Cardiac muscle cell (in vitro differentiated cells and primary cell): Measurements from ENCODE around the gene EDDM3A. TPM values are rescaled to one million over a fixed set of nuclear protein-coding genes. Genes with fewer than 3 reads are reported as not detected.
"Not testable (repeated sequence)": the region's sequence is repeated elsewhere in the genome, so short reads cannot be mapped to it uniquely, and the experiment has no call there.

Experiments
- DNase-seq, 2 donors: peaks; one replicate each; pipeline versions ENCODE4 v3.0.0 to v3.0.0-alpha.2; 2010 to 2017; ENCODE audit warnings: low read depth in 1 of 2, low spot score in 1 of 2
- H3K27ac ChIP-seq: fragments of 200-600 bp; sonication (generic); 2 replicates; pipeline ENCODE4 v1.5.1; 2016
- H3K27me3 ChIP-seq: fragments of 200-600 bp; sonication (generic); 2 replicates; pipeline ENCODE4 v1.6.0; 2016; ENCODE audit warnings: control low read depth
- H3K36me3 ChIP-seq: fragments of 200-600 bp; sonication (generic); 2 replicates; pipeline ENCODE4 v1.5.1; 2016; ENCODE audit warnings: control low read depth
- H3K4me1 ChIP-seq: fragments of 200-600 bp; sonication (generic); 2 replicates; pipeline ENCODE4 v1.8.1; 2017; ENCODE audit warnings: low read depth, mild to moderate bottlenecking, mixed run types
- H3K4me3 ChIP-seq: fragments of 200-600 bp; sonication (generic); 2 replicates; pipeline ENCODE4 v1.5.1; 2016; ENCODE audit warnings: mild to moderate bottlenecking
- H3K9me3 ChIP-seq: fragments of 200-600 bp; sonication (generic); 2 replicates; pipeline ENCODE4 v1.5.1; 2017; ENCODE audit warnings: low read depth, mild to moderate bottlenecking, control low read depth
- polyA plus RNA-seq: library from polyadenylated mRNA; unstranded; fragments of >200 nt; fragmentation: Nextera tagmentation; extraction: Ambion mirVana; gene quantifications from 2 replicates; pipeline ENCODE4 v1.2.1, GENCODE V29; 2016
- total RNA-seq: library from RNA; depleted of rRNA; stranded (reverse); fragments of >200 nt; gene quantifications from 2 replicates; pipeline ENCODE4 v1.2.3, GENCODE V29; 2016
- TF ChIP-seq, protein P1 (sequence below): IDR thresholded peaks from 2 replicates; pipeline ENCODE4 v1.5.1; 2012; ENCODE audit warnings: low read depth, mild to moderate bottlenecking, low read length

Gene EDDM3A
- total and polyA plus RNA-seq, 2 experiments from 2014 or later: 0.15 TPM; not detected in 1

DNA sequence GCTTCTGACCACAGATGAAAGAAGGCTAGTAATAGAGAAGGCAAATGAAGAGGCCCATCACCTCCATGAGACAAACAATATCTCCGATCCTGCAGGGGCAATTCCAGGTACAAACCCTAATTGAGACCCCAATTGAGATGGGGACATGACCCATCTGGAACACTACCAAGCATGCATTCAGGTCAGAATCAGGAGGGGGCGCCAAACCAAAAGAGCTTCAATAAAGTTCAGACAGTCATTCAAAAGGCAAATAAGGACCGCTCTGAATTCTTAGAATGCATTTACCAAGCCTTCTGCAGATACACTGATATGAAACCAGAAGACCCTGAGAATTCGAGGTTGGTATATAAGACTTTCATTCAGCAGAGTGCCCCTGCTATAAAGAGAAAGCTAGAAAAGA lies 12.3 kb downstream of the EDDM3A start:
- Histone ChIP-seq H3K27me3 (no peaks in the 10 kb centered on the region), H3K9me3 (no peaks in the 10 kb centered on the region)
- peak in 1 of 2 donors; percentile 21 for DNase-seq

DNA sequence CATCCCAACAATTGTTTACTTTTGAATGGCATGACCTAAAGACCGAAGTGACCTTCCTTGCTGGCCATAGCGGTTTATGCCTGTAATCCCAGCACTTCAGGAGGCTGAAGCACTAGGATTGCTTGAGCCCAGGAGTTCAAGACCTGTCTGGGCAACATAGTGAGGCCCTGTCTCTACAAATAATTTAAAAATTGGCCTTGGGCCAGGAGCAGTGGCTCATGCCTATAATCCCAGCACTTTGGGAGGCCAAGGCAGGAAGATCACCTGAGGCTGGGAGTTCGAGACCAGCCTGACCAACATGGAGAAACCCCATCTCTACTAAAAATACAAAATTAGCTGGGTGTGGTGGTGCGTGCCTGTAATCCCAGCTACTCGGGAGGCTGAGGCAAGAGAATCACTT lies 13.8 kb downstream of the EDDM3A start:
- H3K36me3 ChIP-seq, H3K27me3 ChIP-seq, H3K9me3 ChIP-seq, H3K27ac ChIP-seq, DNase-seq, H3K4me1 ChIP-seq, H3K4me3 ChIP-seq: not testable (repeated sequence)

More for the DNA sequence above, 12.3 kb downstream of the EDDM3A start:
- H3K27ac ChIP-seq: no peak overlapping the region
- no peak overlapping the region for H3K4me3 ChIP-seq
- TF ChIP-seq, protein P1, sequence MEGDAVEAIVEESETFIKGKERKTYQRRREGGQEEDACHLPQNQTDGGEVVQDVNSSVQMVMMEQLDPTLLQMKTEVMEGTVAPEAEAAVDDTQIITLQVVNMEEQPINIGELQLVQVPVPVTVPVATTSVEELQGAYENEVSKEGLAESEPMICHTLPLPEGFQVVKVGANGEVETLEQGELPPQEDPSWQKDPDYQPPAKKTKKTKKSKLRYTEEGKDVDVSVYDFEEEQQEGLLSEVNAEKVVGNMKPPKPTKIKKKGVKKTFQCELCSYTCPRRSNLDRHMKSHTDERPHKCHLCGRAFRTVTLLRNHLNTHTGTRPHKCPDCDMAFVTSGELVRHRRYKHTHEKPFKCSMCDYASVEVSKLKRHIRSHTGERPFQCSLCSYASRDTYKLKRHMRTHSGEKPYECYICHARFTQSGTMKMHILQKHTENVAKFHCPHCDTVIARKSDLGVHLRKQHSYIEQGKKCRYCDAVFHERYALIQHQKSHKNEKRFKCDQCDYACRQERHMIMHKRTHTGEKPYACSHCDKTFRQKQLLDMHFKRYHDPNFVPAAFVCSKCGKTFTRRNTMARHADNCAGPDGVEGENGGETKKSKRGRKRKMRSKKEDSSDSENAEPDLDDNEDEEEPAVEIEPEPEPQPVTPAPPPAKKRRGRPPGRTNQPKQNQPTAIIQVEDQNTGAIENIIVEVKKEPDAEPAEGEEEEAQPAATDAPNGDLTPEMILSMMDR: no peak
- no peaks in the 10 kb centered on the region for H3K36me3 ChIP-seq
- no peaks in the 10 kb centered on the region for H3K4me1 ChIP-seq

DNA sequence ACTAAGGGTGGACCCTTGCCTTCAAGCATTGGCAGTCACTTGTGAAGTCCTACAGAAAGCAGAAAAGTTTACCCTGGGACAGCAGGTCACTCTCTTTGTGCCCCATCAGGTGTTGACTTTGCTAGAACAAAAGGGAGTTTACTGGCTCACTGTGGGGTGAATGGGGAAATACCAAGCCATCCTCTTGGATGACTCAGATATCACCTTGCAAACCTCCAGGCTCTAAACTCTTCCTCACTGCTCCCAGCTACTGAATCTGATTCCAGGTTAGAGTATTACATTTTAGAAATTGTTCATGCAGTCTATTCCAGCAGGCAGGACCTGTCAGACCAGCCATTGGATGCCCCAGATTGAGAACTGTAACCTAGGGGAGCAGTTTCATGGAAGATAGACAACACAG lies 15.3 kb downstream of the EDDM3A start:
- peaks cover 5% of the 10 kb centered on the region for H3K4me1 ChIP-seq

DNA sequence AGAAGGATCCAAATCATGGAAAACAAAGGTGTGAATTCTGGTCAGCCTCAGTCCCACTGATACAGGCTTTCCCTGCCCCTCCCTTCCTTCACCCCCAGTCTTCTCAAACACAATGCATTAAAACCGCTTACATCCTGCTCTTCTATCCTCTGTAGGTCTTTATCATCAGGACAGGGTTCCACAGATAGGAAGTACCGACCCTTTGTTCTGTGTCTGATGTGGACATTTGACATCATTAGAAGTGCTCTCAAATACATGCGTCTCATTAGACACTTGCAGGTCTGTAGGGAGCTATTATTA lies 22.9 kb downstream of the EDDM3A start:
- Histone ChIP-seq H3K27ac (peak overlapping the region; percentile 67), H3K36me3 (no peaks in the 10 kb centered on the region), H3K4me3 (no peak overlapping the region), H3K9me3 (no peaks in the 10 kb centered on the region), H3K27me3 (no peaks in the 10 kb centered on the region), H3K4me1 (peaks cover 36% of the 10 kb centered on the region)
- TF ChIP-seq, protein P1: no peak
- DNase-seq: no peak

More for the DNA sequence above, 15.3 kb downstream of the EDDM3A start:
- no peaks in the 10 kb centered on the region for H3K27me3 ChIP-seq
- no peak overlapping the region for H3K4me3 ChIP-seq
- no peak overlapping the region for H3K27ac ChIP-seq
- H3K9me3 ChIP-seq: no peaks in the 10 kb centered on the region
- H3K36me3 ChIP-seq: no peaks in the 10 kb centered on the region
- no peak for DNase-seq
- TF ChIP-seq, protein P1: no peak

DNA sequence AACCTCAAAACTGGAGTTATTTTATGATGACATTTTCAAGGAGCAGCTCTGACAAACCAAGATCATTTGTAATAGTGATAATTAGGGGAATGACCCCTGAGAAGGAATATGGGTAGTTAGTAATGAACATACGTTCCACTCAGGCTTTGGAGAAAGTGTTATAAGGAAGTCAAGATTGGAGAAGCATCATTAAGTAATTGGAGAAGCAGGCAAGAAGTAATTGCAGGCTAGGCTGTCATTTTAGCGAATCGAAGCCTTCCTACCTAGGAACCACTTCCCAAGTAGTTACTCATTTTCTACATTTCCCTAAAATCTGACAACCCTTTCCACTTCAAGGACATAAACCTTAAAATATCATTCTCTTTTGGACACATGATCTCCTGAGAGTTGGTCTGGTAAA lies 23.7 kb downstream of the EDDM3A start:
- Histone ChIP-seq H3K9me3 (no peaks in the 10 kb centered on the region), H3K27ac (peak overlapping the region; percentile 67), H3K36me3 (no peaks in the 10 kb centered on the region), H3K27me3 (no peaks in the 10 kb centered on the region), H3K4me1 (peaks cover 36% of the 10 kb centered on the region), H3K4me3 (no peak overlapping the region)
- TF ChIP-seq, protein P1: no peak
- no peak for DNase-seq

DNA sequence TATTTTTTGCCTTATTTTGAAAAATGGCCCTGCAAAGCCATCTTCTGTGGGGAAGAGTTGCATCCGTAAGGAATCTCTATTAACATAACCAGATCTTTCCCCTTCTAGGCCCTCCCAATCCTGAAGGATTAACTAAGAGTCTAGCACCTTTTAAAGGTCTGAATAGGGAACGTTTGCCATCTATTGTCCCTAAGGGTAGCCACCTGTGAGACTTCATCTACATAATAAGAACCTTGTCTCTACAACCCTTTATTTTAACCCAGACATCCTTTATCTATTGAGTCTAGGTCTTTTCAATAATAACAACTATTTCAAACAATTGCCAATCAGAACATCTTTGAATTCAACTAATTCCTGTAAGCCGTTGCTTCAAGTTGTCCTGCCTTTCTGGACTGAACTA lies 27.0 kb downstream of the EDDM3A start:
- Histone ChIP-seq H3K4me3 (no peak overlapping the region), H3K4me1 (peaks cover 31% of the 10 kb centered on the region), H3K9me3 (no peaks in the 10 kb centered on the region), H3K27ac (no peak overlapping the region), H3K36me3 (no peaks in the 10 kb centered on the region), H3K27me3 (no peaks in the 10 kb centered on the region)
- DNase-seq: no peak
- TF ChIP-seq, protein P1: no peak
